ENCODE measurements around the gene CFAP92.
A peak's percentile ranks its signal among the peaks of the same experiment; 100 is the strongest.

CFAP92 gene

DNA sequence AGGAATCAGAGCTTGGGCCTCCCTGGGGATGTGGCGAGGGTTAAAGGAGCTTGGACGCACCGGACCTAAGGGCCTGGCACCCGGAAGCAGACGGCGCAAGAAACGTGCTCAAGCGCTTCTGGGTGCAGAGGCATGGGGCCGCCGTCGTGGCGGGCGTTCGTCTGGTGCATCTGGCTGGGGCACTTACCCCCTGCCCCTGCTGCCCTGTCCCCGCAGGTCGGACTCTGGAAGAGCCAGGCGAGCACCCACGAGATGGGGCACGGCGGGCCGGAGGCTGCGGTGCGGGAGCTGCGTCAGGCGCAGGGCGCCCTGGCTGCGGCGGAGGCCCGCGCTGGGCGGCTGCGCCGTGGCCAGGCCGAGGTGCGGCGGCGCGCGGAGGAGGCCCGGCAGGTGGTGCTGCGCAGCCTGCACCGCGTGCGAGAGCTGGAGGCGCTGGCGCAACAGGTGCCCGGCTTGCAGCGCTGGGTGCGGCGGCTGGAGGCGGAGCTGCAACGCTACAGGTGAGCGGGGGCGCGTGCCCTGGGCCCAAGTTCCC lies 9.8 kb upstream of the CFAP92 start:
- peak; percentile 81 for DNase-seq

DNA sequence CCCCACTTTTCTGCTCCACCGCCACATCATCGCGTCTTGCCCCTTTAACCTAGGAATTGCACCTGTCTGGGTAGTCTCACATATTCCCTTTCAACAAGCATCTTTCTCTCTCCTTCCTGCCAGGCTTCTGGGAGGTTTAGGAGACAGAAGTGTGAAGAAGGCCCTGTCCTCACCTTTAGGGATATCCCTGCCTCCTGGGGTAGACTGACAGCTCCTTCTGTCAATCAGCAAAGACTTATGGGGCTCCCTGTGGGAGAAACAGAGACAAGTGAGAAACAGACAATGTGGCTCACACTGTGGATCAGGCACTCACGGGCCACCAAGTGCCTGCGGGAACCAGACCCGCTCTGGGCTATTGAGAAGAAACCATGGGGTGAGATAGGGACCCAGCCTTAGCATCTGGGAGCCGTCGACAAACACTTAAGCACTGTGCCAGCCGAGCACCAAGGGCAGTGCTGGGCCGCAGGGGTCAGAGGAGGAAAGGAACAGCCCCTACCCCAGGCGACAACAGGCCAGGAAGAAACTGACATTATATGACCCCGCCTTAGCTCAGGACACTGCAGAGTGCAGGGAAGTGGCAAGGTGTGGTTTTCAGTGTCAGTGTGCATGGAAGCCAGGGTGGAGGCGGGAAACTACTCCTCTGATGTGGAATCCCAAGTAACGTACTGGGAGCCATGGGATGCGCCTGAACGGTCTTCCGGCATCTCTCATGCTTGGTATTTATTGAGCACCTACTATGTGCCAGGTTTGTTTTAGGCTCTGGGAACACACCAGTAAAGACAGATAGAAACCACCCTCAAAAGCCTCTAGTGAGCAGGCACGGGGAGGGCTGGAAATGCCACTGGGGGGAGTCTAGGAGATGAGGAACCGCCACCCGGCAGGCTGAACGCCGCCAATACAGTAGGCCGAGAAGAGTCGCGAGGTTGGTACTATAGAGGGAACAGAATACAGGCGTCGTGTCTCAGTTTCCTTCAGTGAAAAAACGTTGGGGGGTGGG lies 9.0 kb upstream of the CFAP92 start:
- DNase-seq = no peak

DNA sequence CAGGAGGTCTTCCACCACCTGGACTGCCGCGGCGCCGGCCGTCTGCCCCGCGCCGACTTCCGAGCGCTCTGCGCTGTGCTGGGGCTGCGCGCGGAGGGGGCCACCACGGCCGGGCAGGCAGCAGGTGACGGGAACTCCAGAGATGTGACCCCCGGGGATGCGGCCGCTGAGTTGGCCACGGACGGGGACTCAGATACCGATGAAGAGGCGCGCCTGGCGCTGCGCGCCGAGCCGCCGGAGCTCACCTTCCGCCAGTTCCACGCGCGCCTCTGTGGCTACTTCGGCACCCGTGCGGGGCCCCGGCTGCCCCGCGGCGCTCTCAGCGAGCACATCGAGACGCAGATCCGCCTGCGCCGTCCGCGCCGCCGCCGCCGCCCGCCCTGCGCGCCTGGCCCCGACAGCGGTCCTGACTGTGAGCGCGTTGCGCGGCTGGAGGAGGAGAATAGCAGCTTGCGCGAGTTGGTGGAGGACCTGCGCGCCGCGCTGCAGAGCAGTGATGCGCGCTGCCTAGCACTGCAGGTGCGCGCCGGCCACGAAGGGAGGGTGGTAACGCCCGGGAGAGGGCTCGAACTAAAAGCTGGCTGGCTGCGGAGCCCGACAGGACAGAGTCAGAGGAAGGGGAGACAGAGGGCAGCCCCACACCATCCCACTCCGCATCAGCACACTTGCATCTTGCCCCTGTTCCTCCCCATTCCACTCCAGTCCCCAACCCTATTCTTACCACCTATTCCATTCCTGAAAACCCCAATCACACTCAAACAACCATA lies 8.1 kb upstream of the CFAP92 start:
- no peak for DNase-seq

- no peak for DNase-seq
These were observed 7.4 kb upstream of the CFAP92 start, which contains the start of gene EFCC1 for GRCh38 chr3:129001101-129001805. EFCC1 (plus strand) TSS chr3:129001304; CDS start chr3:129001629, 325 bp downstream.

DNA sequence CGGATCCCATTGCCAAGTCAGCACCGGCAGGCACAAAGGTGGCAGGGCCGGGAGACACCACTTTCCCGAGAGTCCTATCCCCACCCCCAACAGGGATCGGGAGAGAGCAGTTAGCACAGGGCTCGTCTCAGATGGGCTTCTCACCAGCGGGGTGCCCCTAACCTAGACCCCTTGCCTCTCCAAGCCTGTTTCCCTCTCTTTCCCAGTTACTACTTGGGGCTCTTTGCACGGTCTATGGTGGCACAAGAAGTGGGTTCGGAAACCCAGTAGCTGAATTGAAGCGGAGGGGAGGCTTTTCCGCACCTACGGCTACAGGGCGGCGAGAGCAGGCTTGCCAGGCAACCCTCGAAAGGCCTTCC lies 6.8 kb upstream of the CFAP92 start:
- DNase-seq = no peak

GRCh38 chr3:128999102-128999501 lies 5.2 kb upstream of the CFAP92 start:
- no peak for DNase-seq

- DNase-seq = no peak
These were observed 4.7 kb upstream of the CFAP92 start for GRCh38 chr3:128998561-128998960.

DNA sequence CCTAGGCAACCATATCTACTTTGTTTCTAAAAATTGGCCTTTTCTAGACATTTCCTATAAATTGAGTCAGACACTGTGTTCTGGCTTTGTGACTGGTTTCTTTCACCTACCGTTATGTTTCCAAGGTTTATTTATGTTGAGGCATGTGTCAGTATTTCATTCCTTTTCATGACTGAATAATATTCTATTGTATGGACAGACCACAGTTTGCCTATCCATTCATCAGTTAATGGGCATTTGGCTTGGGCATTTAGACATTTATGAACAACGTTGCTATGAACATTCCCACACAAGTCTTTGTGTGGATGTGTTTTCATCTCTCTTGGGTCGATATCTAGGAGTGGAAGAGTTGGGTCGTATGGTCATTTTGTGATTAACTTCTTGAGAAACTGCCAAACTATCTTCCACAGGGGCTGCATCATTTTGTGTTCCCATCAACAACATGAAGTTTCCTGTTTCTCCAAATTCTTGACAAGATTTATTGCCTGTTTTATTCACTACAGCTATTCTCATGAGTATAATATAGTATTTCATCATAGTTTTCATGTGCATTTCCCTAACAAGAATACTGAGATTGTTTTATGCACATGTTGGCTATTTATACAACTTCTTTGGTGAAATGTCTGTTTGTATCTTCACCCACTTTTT lies 3.7 kb upstream of the CFAP92 start:
- no peak for DNase-seq

DNA sequence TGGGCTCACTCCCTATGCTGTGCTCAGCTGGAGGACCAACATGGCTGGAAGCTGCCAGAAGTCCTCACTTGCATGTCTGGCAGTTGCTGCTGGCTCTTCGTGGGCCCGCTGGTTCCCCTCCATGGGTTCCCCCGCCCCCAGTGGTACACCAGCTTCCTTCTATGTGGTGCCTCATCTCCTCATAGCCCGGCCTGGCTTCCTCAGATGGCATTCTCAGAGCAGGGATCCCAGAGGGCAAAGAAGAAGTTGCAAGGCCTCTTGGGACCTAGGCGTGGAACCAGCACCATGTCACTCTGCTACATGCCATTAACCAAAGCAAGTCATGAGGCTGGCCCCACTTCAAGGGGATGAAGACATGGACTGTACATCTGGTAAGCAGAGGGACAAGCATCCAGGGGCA lies 2.9 kb upstream of the CFAP92 start:
- no peak for DNase-seq

DNA sequence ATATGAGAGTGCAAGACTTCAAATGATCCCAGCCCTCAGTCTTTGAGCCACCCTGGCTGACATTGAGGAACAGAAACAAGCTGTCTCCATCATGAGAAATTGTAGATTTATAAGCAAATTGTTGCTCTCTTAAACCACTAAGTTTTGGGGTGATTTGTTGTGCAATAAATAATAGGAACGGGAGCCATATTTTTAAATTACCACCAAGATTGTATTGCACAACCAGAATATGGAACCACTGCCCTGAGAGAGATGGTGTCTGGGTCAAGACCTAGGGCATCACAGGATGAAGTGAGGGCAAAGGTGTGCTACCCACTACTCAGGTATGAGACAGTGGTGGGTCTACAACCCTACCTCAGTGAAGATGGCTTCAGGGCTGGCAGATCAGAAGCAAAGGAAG lies 2.3 kb upstream of the CFAP92 start:
- no peak for DNase-seq

- no peak for DNase-seq
These were observed 1.9 kb upstream of the CFAP92 start for GRCh38 chr3:128995737-128996136.

- DNase-seq = no peak
These were observed 988 bp upstream of the CFAP92 start for GRCh38 chr3:128994581-128995546.

GRCh38 chr3:128994173-128994512 lies 267 bp upstream of the CFAP92 start:
- no peak for DNase-seq

GRCh38 chr3:128992926-128993460 lies 883 bp downstream of the CFAP92 start:
- no peak for DNase-seq

DNA sequence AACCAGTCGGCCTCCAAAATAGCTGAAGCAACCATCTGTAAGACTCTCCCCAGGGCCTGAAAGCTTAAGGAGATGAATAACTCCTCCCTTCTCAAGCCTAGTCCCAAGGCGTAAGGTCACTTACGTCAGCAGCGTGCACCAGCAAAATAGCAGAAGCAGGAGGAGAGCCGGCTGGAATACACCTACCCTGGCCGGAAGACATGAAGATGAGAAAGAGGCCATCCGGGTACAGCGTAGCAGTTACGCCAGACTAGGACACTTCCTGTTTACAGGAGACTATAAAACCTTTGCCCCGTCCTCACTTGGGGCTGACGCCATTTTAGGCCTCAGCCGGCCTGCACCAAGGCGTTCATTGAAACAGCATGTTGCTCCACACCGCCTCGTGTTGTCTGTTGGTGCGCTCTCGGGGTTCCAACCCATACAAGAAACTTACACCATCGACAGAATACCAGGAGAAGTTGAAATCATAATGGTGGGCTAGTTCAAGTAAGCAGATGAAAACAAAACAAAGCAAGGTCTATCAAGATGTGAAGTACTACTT lies 2.5 kb downstream of the CFAP92 start:
- DNase-seq = no peak

GRCh38 chr3:128988286-128988685 lies 5.6 kb downstream of the CFAP92 start:
- DNase-seq = no peak

- no peak for DNase-seq
These were observed 6.4 kb downstream of the CFAP92 start for GRCh38 chr3:128987302-128988100.

DNA sequence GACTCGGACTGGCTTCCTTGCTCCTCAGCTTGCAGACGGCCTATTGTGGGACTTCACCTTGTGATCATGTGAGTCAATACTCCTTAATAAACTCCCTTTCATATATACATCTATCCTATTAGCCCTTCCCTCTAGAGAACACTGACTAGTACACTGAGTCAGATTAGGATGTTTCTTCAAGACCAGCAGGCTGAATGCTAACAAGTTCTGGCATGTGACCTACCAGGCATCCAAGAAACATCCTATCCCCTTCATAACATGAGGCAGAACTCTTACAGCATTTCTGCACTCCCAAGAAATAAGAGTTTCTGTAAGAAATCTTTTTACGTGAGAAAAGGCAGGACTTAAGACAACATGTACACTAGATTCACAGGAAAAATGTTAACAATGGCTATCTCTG lies 9.3 kb downstream of the CFAP92 start:
- no peak for DNase-seq

GRCh38 chr3:128983293-128984069 lies 10.4 kb downstream of the CFAP92 start:
- DNase-seq = no peak
